ENCODE measurements around the gene CADPS2. TPM values are rescaled to one million over a fixed set of nuclear protein-coding genes. Genes with fewer than 3 reads are reported as not detected.

The CADPS2 gene
- total and polyA plus RNA-seq, 8 donors, result 7.7 to 27.3 (median 18.6) TPM

DNA sequence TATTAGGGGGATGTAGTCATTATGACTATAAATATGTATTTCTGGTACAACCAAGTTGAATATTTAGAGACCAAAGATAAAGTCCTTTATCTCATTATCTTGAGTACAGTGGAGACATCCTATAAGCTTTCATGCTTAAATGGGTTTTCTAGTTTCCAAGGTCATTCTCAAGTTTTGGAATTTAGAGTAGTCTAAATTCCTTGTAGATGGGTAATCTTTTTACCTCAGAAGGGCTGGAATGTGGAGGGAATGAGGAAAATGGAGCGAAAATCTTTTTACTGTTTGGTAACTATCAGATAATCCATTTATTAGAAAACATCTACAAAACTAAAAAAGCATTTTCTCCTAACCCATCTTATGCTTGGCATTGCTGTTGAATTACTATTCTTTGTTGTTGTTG lies 368.7 kb downstream of the CADPS2 start:
- DNase-seq (no peak), ATAC-seq (no peak), FAIRE-seq (no peak)
- Histone ChIP-seq H3K36me3 (no peaks in the 10 kb centered on the region), H3K4me1 (no peaks in the 10 kb centered on the region), H3K27me3 (no peaks in the 10 kb centered on the region), H3K9me3 (no peaks in the 10 kb centered on the region), H3K27ac (no peak overlapping the region), H3K4me3 (no peak overlapping the region)
- WGBS, 2 donors, result 48 to 62% methylated on average over 1 of the region's 1 CpG
- intact Hi-C loops (cut with DNase I), result no loop called here
- TF ChIP-seq, protein P1, sequence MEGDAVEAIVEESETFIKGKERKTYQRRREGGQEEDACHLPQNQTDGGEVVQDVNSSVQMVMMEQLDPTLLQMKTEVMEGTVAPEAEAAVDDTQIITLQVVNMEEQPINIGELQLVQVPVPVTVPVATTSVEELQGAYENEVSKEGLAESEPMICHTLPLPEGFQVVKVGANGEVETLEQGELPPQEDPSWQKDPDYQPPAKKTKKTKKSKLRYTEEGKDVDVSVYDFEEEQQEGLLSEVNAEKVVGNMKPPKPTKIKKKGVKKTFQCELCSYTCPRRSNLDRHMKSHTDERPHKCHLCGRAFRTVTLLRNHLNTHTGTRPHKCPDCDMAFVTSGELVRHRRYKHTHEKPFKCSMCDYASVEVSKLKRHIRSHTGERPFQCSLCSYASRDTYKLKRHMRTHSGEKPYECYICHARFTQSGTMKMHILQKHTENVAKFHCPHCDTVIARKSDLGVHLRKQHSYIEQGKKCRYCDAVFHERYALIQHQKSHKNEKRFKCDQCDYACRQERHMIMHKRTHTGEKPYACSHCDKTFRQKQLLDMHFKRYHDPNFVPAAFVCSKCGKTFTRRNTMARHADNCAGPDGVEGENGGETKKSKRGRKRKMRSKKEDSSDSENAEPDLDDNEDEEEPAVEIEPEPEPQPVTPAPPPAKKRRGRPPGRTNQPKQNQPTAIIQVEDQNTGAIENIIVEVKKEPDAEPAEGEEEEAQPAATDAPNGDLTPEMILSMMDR (IDR thresholded peaks at IDR 0.05), result no peak

DNA sequence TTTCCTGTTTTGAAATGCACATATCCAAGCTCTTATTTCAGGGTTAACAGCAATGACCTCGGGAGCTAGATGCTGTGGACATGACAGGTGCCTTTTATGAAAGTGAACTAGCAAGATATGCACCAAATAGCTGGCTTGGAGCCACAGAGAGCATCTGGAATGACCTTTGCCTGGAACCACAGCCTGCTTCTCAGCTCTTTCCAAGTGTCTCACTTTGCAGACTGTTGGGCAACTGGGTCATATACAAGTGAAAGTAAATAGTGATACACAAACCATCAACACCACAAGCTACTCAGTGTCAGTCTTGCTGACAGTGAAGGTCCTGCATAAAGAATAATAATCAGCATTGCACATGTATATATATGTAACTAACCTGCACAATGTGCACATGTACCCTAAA lies 370.9 kb downstream of the CADPS2 start:
- Histone ChIP-seq H3K36me3 (no peaks in the 10 kb centered on the region), H3K27ac (no peak overlapping the region), H3K9me3 (no peaks in the 10 kb centered on the region), H3K4me1 (peaks cover 0 to 6% (median 4%) of the 10 kb centered on the region in 3 donors), H3K27me3 (no peaks in the 10 kb centered on the region), H3K4me3 (no peak overlapping the region)
- peak in 3 of 6 donors; percentile 13 to 32 (median 17) for DNase-seq
- WGBS, 2 donors, result 10 to 21% methylated on average over 1 of the region's 1 CpG
- intact Hi-C loops (cut with DNase I), result no loop called here
- FAIRE-seq, result no peak
- peak; percentile 40 to 65 (median 52) for ATAC-seq
- TF ChIP-seq, protein P1 (IDR thresholded peaks at IDR 0.05), result no peak

DNA sequence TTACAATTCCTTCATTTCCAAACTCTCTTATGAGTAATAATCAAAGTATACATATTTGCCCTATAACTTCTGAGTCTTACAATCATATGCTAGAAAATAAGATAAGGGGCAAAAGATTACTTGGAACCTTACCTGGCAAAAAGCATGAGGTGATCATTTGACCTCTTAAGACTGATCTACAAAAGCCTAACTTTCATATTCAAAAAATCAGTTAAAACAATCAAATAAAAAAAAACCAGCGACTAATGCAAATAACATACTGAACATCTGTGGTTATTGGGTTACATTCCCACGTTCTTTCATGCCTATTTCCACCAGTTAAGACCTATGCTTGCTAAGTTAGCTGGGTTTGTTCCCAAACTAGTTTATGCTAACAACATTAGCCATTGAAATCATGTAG lies 375.0 kb downstream of the CADPS2 start:
- no peak for FAIRE-seq
- WGBS, 2 donors, result 33 to 34% methylated on average over 2 of the region's 2 CpGs
- peak; percentile 35 to 76 (median 70) for ATAC-seq

DNA sequence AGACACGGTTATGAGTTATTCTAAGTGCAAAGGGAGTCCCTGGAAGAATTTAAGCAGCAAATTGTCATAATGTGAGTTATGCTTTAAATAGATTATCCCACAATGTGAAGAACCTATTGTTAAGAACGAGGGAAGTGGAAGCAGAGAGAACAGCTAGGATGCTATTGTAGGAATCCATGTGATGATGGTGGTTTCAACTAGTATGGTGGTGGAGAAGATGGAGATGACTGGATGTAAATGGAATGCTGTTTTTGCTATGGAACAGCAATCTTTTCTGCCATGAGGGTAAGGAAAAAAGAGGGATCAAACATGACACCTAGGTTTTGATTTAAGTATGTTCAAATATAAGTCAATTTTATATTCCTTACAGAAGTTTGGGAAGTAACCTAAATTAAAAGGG lies 378.7 kb downstream of the CADPS2 start:
- peaks cover 0 to 7% (median 4%) of the 10 kb centered on the region in 3 donors for H3K4me1 ChIP-seq
- no peaks in the 10 kb centered on the region for H3K36me3 ChIP-seq
- no peak for FAIRE-seq
- H3K4me3 ChIP-seq, result no peak overlapping the region
- H3K27ac ChIP-seq, result no peak overlapping the region
- TF ChIP-seq, protein P1 (IDR thresholded peaks at IDR 0.05), result no peak
- no peaks in the 10 kb centered on the region for H3K9me3 ChIP-seq
- no peak for ATAC-seq
- DNase-seq, result no peak
- intact Hi-C loops (cut with DNase I), result no loop called here
- H3K27me3 ChIP-seq, result no peaks in the 10 kb centered on the region
- WGBS, 2 donors, result 89 to 95% methylated on average over 2 of the region's 2 CpGs

More for the DNA sequence above, 375.0 kb downstream of the CADPS2 start:
- TF ChIP-seq, protein P1 (IDR thresholded peaks at IDR 0.05), result no peak
- no peak for DNase-seq
- no peaks in the 10 kb centered on the region for H3K27me3 ChIP-seq
- intact Hi-C loops (cut with DNase I), result no loop called here
- H3K36me3 ChIP-seq, result no peaks in the 10 kb centered on the region
- H3K4me3 ChIP-seq, result no peak overlapping the region
- no peaks in the 10 kb centered on the region for H3K9me3 ChIP-seq
- no peak overlapping the region for H3K27ac ChIP-seq
- peaks cover 0 to 7% (median 4%) of the 10 kb centered on the region in 3 donors for H3K4me1 ChIP-seq

DNA sequence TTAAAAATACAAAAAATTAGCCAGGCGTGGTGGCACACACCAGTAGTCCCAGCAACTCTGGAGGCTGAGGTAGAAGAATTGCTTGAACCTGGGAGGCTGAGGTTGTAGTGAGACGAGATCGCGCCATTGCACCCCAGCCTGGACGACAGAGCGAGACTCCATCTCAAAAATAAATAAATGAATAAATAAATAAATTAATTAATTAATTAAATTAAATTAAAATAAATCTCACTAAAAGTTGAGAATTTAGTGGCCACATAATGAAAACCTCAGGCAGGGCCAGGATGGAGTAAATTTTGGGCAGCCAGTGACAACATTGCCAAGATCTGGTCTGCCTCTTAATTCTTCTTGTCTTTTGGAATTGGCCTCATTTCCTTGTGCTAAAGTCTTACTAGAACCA lies 394.3 kb downstream of the CADPS2 start:
- Histone ChIP-seq H3K36me3 (peaks cover 0 to 4% (median 0%) of the 10 kb centered on the region in 3 donors), H3K27me3 (no peaks in the 10 kb centered on the region), H3K27ac (no peak overlapping the region), H3K9me3 (no peaks in the 10 kb centered on the region), H3K4me3 (no peak overlapping the region), H3K4me1 (no peaks in the 10 kb centered on the region)
- 97 to 99% methylated on average over 6 of the region's 6 CpGs for WGBS, 2 donors
- TF ChIP-seq, protein P1 (IDR thresholded peaks at IDR 0.05), result no peak
- no peak for FAIRE-seq
- intact Hi-C loops (cut with DNase I), result no loop called here
- ATAC-seq, result no peak
- DNase-seq, result no peak

All from pancreas (tissue), 10 donors.